ENCODE data around the gene DNM3.

The DNM3 gene

DNA sequence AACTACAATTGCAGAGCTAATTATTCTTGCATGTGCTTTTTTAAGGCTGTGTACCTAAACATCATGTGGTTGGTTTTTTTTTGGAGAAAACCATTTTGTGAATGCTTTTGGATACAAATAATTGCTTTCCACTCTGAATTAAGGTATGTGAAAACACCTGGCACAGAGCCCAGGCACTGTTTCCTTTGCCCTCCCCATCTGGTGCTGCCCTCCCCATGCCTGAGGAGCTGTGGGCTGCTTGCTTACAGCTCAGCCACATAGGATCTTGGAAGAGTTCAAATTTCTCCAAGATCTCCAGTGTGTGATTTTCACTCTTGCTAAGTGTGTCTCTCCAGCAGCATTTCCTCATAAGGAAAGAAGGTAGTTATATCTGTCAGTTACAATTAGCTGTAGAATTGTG lies 27.8 kb downstream of the DNM3 start:
- no peak for DNase-seq (ENCODE audit: low spot score)

DNA sequence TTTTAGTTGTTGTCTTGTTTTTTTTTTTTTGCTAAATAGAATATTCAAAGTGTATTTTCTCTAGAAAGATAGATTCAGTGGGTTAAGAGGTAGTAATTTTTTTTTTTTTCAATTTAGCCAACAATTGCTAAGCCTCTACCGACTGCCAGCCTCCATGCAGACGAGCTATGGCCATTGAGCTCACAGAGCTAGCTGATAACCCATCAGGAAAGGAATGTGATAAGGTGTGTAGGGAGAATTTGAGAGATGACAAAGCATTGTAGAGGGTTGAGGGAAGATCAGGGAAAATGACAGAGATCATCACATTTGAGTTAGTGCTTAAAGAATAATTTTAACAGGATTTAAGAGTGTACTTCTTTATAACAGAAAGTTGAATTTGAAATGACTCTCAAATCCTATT lies 30.6 kb downstream of the DNM3 start:
- no peak for DNase-seq (ENCODE audit: low spot score)

DNA sequence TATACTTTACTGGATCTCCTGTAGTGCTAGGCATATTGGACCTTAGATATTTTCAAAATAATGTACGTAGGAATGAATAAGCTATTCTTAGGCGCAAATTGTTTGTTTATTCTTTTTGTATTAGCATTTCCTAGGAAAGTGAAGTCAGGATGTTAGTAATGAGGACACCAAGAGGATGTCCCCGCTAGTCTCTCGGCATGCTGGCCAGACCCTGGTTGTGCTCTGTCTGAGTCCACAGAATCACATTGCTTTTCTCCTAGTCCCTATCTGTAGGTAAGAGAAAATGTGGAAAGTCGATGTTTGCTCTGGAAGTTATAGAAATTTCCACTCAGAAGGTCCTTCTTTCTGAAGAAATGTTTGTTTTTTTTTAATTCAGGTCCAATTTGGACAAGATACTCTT lies 31.1 kb downstream of the DNM3 start:
- DNase-seq (ENCODE audit: low spot score) = no peak

DNA sequence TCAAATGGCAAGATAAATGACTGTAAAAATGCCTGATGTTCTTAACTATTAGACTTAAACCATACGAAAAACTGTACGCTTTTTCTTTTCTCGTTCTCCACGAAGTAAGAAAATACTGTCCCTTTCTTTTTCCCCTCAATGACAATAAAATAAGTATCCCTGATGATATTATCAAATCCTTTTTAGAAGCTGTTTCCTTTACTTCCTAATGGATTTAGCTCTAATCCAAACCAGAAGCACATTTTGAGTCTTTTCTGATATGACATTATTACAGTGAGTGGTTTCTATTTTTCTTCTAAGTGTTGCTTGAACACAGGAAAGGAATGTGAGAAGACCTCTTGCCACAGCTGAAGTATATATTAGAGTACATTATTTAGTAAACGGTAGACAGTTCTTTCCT lies 32.4 kb downstream of the DNM3 start:
- no peak for DNase-seq (ENCODE audit: low spot score)

DNA sequence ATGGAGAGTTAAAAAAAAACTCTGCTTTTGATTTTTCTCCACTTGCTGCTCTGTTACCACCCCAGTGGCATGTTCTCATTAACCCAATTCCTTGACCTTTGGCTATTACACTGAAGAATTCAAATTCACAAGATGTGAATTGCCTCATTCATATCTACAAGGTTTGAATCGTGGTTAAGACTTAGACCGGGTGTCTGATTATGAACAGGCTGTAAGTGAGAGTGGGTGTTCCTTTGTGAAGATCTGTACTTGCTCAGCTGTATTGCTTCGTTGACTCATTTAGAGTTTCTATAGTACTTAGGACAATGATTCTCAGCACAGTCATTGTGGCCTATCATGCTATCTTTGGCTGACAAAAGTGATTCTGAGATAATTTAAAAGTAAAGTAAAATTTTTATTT lies 36.4 kb downstream of the DNM3 start:
- no peak for DNase-seq (ENCODE audit: low spot score)

DNA sequence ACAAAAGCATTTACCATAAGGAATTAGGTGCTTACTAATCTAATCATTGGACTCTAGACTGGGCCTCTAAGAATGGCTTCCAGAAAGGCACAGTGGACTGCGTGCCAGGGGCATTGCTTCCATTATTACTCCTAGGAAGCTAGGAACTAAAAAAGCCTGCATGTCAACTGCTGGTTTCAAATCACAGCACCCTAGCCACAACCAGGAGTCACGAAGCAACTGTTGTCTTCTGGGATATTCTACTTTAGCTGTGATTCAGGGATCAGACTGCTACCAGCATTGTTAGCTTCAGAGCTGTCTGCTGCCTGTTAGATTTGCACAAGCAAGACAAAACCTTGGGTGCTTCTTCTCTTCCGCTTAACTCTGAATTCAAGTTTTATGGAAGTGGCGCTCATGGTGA lies 38.3 kb downstream of the DNM3 start:
- DNase-seq (ENCODE audit: low spot score) = no peak

DNA sequence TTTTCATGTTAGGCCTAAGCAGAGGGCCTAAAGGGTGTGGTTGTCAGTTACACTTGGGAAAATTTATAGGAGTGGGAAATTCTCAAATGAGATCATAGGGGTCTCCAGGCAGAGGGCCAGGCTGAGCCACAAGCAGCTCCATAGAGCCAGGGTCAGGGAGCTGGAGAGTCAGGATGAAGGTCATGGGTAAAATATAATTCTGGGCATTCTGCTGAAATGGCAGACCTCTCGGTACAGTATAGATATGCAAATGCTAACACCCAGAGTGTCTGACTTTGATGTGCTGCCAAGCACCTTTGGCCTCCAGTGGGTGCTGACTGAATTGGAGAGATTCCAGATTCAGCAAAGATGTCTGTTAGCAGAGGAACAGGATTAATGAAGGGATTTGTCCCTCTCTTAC lies 40.1 kb downstream of the DNM3 start:
- DNase-seq (ENCODE audit: low spot score) = no peak

DNA sequence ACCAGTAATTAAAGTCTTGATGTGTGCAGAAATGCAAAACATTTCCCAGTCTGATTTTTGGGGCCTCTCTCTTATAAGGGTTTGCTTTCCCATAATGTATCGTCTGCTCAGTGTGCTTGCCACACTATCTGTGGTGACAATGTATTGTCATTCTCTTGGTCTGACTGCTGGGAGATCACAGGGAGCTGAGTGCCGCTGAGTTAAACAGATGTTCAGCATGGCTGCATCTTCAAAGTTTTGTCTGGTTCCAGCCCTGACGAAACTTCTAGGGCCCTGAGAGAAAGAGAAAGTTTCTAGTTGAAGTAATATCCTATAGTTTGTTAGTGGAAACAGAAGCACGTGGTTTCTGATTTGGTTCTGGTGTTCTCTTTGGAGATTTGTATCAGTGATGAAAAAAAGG lies 42.6 kb downstream of the DNM3 start:
- DNase-seq (ENCODE audit: low spot score) = no peak

DNA sequence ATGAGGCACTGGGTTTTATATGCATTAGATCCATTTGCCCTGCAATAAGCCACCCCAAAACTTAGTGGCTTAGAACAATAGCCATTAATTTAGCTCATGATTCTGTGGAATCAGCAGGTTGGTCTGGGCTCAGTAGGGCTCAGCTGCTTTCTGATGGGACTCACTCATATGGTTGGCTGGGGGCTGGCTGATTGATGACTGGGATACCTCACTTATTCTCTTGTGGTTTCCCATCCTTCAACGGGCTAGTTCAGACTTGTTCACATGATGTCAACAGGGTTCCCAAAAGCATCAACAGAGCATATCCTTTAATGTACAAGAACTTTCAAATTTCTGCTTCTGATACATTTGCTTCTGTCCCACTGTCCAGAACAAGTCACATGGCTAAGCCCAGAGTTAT lies 43.2 kb downstream of the DNM3 start:
- no peak for DNase-seq (ENCODE audit: low spot score)

DNA sequence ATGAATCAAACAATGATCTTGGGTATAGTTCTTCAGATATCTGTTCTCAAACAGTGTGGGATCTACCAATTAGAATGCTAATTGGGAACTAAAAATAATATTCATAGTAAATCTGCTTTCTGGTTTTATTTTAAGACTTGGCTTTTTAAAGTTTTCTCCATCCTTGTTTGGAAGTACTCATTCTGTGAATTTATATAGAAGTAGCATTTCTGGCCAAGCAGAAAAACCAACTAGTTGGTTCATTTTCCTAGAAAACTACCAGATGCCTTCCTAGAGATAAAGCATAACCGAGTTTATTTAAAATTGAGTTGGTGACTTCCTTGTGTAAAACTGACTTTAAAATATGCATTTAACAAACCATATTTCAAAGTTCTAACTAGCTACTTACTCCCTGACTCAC lies 48.8 kb downstream of the DNM3 start:
- no peak for DNase-seq (ENCODE audit: low spot score)

DNA sequence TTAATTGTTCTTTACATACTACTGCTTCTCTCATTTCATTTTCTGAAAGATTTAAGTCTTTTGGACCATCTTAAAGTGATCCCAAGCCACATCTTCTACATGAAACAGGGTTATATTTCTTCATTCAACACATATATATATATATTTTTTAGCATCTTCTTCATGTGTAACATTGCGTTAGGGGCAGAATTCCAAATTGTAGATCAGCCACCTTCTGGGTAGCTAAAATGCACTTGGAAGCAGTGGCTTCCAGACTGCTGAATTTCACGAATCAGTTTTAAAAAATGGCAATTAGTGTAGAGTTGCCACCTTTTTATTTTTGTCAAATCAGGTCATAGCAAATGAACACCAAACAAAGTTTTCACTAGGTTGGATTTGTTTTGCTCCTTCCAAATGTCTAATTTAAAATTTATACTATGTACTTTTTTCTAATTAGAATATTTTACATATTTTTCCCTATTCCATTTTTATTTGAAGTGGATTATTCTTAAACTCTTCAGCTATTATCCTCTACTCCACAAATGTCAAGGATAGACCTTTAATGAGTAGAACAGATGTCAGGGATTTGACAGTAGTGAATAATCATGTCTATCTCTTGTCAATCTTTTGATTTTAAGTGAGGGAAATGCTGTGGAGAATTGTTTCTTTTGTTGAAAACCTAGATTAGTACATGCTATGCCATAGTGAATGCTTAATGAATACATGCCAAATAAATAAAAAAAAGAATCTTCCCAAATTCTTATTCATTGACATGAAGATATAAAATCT lies 55.8 kb downstream of the DNM3 start:
- DNase-seq (ENCODE audit: low spot score) = no peak

DNA sequence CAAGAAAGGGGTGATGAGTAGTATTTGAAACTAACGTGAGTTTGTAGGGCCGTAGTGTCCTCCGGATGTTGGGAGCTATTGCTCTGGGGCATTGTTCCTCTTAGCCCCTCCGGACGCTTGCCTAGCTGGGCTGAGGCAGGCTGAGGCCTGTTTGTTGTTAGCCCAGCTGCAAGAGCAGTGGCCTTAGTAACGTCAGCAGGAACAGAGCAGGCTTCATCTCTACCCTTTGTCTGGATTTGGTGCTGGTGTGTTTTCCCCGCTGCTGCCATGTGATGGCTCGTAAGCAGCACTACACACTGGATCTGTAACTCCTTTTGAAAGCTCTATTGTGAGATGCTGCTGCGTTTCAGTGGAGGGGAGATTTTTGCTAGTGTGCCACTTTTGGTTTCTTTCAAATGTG lies 57.6 kb downstream of the DNM3 start:
- no peak for DNase-seq (ENCODE audit: low spot score)

DNA sequence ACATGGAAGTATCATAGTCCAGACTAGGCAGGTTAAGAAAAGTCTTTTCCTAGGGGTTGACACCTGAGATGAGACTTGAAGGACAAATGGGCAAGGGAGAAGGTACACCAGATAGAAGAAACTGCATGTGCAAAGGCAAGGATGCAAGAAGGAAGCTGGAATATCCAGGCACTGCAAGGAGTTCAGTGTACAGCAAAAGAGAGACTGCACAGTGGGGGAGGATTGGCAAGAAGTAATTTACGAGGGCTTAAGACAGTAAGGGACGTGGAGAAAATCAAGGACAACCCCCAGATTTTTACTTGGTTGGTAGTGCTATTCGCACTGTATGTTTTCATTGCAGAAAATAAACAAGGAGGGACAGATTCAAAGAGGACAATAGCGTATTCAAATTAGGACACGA lies 58.5 kb downstream of the DNM3 start:
- DNase-seq (ENCODE audit: low spot score) = no peak

DNA sequence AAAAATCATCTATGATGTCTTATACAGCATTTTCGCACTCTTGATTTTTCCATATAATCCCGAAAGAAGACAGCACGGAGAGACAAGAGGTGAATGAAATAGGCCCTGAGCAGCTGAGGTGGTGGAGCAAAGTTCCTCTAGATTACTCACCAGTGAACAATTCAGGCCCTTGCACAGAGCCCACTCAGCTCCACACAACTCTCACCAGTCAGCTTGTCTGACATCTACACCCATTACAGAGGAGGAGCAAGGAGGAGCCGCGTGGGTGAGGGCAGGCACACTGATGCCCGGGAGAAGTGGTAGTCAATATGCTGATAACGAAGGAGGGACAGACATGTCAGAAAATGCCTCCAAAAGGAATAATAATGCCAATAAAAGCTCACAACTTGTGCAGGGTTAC lies 59.9 kb downstream of the DNM3 start:
- no peak for DNase-seq (ENCODE audit: low spot score)

DNA sequence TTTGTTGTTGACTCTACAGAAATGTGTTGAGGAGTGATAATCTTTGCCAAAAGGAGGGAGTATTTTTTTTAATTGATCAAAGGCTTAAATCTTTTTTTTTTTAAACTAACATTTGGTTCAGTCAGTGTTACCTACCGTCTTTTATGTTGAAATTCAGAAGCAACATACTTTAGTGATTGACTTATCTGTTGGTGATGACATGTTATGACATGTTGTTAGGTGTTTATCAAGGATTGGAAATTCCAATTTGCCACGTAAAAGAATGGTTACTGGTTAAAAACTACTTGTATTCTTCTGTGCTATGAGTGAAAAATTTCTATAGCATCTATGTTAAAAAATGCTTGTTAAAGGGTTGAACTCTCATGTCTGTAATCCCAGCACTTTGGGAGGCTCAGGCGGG lies 61.2 kb downstream of the DNM3 start:
- no peak for DNase-seq (ENCODE audit: low spot score)

DNA sequence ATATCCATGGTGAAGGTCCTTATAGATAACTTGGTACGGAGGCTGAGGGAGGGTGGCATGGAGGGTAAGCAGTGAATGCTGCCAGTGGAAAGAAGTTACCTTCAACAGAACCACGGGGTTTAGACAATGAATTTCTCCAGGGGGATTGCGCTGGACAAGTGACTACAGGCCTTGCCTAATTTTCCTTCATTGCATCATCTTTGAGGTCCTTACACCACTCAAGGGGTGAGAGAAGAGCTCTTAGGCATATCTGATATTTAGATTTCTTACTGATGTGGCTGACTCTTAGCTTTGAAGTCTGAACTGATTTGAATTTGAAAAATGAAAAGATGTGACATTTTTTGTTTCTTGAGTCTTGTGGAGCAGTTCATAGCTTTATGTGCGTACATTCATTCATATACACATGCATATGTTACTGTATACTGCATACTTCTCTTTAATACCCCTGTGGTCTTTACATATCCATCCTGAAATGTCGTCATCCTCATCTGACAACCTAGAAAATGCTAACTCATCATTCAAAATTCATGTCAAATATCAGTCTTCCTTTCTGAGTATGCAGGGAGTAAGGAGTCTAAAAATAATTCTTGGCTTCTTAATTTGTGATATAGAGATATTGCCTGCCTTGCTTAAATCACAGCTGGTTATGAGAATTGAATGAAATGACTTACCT lies 63.6 kb downstream of the DNM3 start:
- no peak for DNase-seq (ENCODE audit: low spot score)

DNA sequence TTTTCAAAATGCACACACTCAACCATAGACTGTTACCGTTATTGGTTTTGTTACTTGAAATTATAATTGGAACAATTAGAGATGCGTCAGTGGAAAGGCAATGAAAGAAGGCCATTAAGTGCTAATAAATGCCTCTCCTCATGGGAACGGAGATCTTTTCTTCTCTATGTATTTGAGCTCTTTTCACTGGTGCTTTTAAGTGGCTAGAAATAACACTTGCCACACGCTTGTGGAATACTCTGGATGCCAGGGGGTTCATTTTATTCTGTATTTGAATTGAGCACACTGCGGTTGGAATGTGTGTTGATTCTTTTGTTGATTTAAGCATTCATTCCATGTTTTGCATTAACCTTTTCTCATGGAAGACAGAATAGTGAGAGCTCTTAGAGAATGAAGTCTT lies 68.4 kb downstream of the DNM3 start:
- DNase-seq (ENCODE audit: low spot score) = no peak

DNA sequence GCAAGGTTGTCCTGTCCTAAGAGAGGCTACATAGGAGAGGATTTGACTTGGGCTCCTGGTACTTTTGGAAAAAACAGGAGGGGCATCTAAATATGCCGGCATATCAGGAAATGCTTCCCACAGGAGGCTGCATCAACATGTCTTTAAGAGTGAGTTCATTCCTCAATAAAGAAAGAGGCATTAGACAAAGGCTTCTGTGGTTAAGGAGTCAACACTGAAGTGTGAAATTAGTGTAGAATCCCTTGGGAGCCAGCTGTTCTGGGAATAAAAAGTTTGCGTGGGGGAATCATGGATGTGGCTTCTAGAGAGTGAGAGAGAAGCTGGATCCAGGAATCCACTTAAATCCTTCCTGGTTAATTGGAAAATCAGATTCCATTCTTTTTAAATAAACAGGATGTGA lies 69.5 kb downstream of the DNM3 start:
- DNase-seq (ENCODE audit: low spot score) = no peak

DNA sequence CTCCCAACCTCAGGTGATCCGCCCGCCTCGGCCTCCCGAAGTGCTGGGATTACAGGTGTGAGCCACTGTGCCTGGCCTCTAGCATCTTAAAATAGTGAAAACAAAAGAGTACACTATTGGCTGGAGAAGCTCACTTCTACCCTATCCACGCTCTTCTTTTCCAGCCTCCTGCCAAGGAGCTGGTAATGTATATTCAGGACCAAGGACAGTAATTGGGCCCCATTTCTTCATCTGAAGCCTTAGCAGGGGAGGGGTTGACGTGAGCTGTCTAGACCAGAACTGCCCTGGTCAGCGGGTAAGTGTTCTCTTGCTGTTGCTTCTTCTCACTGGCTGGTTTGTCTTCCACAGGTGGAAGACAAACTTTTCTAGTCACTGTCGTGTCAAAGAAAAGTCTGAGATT lies 70.2 kb downstream of the DNM3 start:
- no peak for DNase-seq (ENCODE audit: low spot score)

DNA sequence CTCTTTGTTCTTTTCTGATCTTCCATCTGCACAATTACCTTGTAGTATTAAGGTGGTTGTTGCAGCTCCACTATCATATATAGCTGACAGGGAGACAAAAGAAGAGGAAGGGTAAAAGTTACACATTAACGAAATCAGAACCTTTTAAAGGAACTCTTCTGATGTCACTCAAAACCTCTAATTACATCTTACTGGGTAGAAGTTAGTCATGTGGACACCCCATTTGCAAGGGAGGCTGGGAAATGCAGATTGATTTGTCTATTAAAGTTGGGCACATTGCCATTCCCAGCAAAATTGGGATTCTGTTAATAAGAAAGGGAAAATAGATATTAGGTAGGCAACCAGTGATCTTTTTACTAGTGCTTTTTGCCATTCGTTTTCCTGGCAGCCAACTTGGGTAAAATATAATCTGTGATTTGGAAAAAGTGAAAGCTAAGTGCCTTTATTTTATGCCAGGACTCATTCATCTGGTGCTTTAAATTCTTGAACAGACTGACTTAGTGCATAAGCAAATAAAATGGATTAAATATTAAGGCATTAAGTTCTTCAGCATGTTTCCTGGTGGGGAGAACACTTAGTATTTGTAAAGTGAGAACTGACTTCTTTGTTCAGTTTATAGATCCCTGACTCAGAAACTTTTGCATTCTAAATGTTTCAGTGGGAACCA lies 71.3 kb downstream of the DNM3 start:
- DNase-seq (ENCODE audit: low spot score) = no peak

DNA sequence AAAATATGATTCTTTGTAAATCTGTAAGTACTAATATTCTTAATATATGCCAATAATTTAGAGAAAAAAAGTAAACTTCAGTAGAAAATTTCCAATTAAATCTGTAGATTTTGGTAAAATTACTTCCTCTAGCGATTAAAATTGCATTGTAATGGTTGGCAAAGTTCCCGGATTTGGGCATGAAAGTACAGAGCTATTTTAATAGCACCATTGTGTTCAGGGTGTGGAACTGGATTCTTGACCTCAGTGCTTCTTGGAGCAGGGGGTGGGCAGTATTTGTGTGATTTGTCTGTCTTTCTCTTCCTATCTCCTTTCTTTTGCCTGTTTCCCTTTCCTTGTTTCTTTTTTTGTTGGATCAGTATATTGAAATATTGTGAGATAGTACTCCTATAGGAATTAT lies 72.1 kb downstream of the DNM3 start:
- DNase-seq (ENCODE audit: low spot score) = no peak

DNA sequence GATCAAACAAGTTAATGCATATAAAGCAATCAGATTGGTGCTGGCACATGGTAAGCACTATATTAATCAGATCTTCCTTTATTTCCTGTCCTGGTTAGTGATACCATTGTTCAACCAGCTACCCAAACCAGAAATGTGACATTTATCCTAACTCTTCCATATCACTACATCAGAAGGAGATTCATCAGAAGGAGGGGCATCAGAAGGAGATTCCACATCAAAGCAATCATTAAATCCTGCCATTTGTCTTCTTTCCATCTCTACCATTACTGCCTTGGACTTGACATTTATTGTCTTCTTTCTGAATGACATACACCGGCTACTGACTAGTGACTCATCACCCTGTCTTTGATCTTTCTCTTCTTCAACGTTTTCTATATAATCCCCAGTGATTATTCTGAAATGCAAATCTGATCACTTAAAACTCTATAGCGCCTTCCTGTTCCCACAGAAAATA lies 75.0 kb downstream of the DNM3 start:
- no peak for DNase-seq (ENCODE audit: low spot score)

DNA sequence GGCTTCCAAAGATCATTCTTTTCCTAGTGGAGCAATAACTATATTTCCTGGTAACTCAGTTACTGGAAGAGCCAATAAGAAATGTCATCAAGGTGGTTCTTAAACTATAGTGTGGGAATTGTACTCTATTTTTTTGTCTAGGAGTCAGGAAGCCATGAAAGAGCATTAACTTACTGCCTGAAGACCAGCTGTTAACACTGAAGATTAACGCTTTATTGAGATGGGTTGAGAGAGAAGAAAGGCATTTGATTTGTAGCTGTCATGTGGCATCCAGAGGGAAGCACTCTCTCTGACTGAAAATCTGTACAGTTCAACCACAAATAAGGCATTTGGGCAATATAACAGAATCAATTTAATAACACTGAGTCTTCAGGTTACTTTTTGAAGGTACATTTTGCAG lies 76.0 kb downstream of the DNM3 start:
- no peak for DNase-seq (ENCODE audit: low spot score)
